SK-N-SH treated with all-trans-retinoic acid at 6 μM for 48 hours (cell line): ENCODE data around the gene SPOCK1.

Source experiments
- ATAC-seq: fragments of 200-7000 bp; cut with Tn5 transposase; 3 replicates; pipeline ENCODE4 v1.9.1; 2020; ENCODE audit warnings: mild to moderate bottlenecking, moderate library complexity
- ARNTL ChIP-seq: fragments of 450-650 bp; formaldehyde crosslinking; IDR thresholded peaks from 2 replicates; pipeline ENCODE4 v1.5.0; 2020; ENCODE audit warnings: low read depth, mild to moderate bottlenecking, moderate library complexity, borderline replicate concordance
- CREB5 ChIP-seq: fragments of 250-450 bp; sonication (Bioruptor Pico); IDR thresholded peaks from 2 replicates; pipeline ENCODE4 v1.5.1; 2020; ENCODE audit warnings: low read depth, mild to moderate bottlenecking, moderate library complexity
- CSDC2 ChIP-seq: fragments of 250-450 bp; sonication (Bioruptor Pico); IDR thresholded peaks from 2 replicates; pipeline ENCODE4 v1.5.0; 2020; ENCODE audit warnings: mild to moderate bottlenecking, moderate library complexity
- CSRNP3 ChIP-seq: fragments of 250-450 bp; sonication (Bioruptor Pico); IDR thresholded peaks from 2 replicates; pipeline ENCODE4 v1.5.1; 2021; ENCODE audit warnings: mild to moderate bottlenecking, moderate library complexity
- ESRRG ChIP-seq: fragments of 250-450 bp; sonication (Bioruptor Pico); IDR thresholded peaks from 2 replicates; pipeline ENCODE4 v1.6.1; 2021; ENCODE audit warnings: mild to moderate bottlenecking
- GLIS3 ChIP-seq: fragments of 250-450 bp; sonication (Bioruptor Pico); IDR thresholded peaks from 2 replicates; pipeline ENCODE4 v1.5.0; 2020; ENCODE audit warnings: mild to moderate bottlenecking, moderate library complexity
- OSR1 ChIP-seq: fragments of 250-450 bp; sonication (Bioruptor Pico); IDR thresholded peaks from 2 replicates; pipeline ENCODE4 v1.8.0; 2022; ENCODE audit warnings: moderate library complexity, mild to moderate bottlenecking, inconsistent platforms
- PATZ1 ChIP-seq: fragments of 250-450 bp; sonication (Bioruptor Pico); IDR thresholded peaks from 2 replicates; pipeline ENCODE4 v1.8.0; 2020; ENCODE audit warnings: mild to moderate bottlenecking, moderate library complexity, borderline replicate concordance
- POU6F1 ChIP-seq: fragments of 250-450 bp; sonication (Bioruptor Pico); IDR thresholded peaks from 2 replicates; pipeline ENCODE4 v1.8.0; 2021; ENCODE audit warnings: low read depth, mild to moderate bottlenecking, moderate library complexity, borderline replicate concordance
- PPARA ChIP-seq: fragments of 250-450 bp; sonication (Bioruptor Pico); IDR thresholded peaks from 2 replicates; pipeline ENCODE4 v1.5.0; 2020; ENCODE audit warnings: mild to moderate bottlenecking, borderline replicate concordance
- RARB ChIP-seq: fragments of 250-450 bp; sonication (Bioruptor Pico); IDR thresholded peaks from 2 replicates; pipeline ENCODE4 v1.8.0; 2021; ENCODE audit warnings: mild to moderate bottlenecking, moderate library complexity
- SNAI2 ChIP-seq: fragments of 250-450 bp; sonication (Bioruptor Pico); IDR thresholded peaks from 2 replicates; pipeline ENCODE4 v1.5.0; 2020; ENCODE audit warnings: mild to moderate bottlenecking, moderate library complexity
- TCF4 ChIP-seq: fragments of 250-450 bp; sonication (Bioruptor Pico); IDR thresholded peaks from 2 replicates; pipeline ENCODE4 v1.8.0; 2021; ENCODE audit warnings: mild to moderate bottlenecking, moderate library complexity, borderline replicate concordance
- TOX ChIP-seq: fragments of 250-450 bp; sonication (Bioruptor Pico); IDR thresholded peaks from 2 replicates; pipeline ENCODE4 v1.8.0; 2021; ENCODE audit warnings: mild to moderate bottlenecking, moderate library complexity, borderline replicate concordance
- TSHZ2 ChIP-seq: fragments of 250-450 bp; sonication (Bioruptor Pico); IDR thresholded peaks from 2 replicates; pipeline ENCODE4 v1.5.0; 2020; ENCODE audit warnings: mild to moderate bottlenecking, moderate library complexity
- ZC3H10 ChIP-seq: fragments of 250-450 bp; sonication (Bioruptor Pico); IDR thresholded peaks from 2 replicates; pipeline ENCODE4 v1.5.1; 2021; ENCODE audit warnings: mild to moderate bottlenecking, moderate library complexity
- ZFP3 ChIP-seq: fragments of 250-450 bp; sonication (Bioruptor Pico); IDR thresholded peaks from 2 replicates; pipeline ENCODE4 v1.5.0; 2020; ENCODE audit warnings: mild to moderate bottlenecking, moderate library complexity
- ZFP30 ChIP-seq: fragments of 450-650 bp; formaldehyde crosslinking; IDR thresholded peaks from 2 replicates; pipeline ENCODE4 v1.5.0; 2022; ENCODE audit warnings: mild to moderate bottlenecking, moderate library complexity
- ZNF565 ChIP-seq: fragments of 450-650 bp; formaldehyde crosslinking; conservative IDR thresholded peaks from 2 replicates; pipeline ENCODE4 v1.5.0; 2020; ENCODE audit warnings: low read depth, mild to moderate bottlenecking, moderate library complexity
- ZNF70 ChIP-seq: fragments of 450-650 bp; formaldehyde crosslinking; IDR thresholded peaks from 2 replicates; pipeline ENCODE4 v1.5.0; 2020; ENCODE audit warnings: mild to moderate bottlenecking, moderate library complexity
- ZNF8 ChIP-seq: fragments of 450-650 bp; formaldehyde crosslinking; IDR thresholded peaks from 2 replicates; pipeline ENCODE4 v1.5.0; 2020; ENCODE audit warnings: mild to moderate bottlenecking, moderate library complexity

The SPOCK1 gene

GRCh38 chr5:137236252-137236651 is 262.9 kb downstream of the SPOCK1 start:
- no peak; the same call in 2 of the 3 replicates for ATAC-seq
- TF ChIP-seq ZNF565 (no peak), POU6F1 (CRISPR knock-in tag) (no peak), PPARA (no peak), ZFP3 (CRISPR knock-in tag) (no peak), TCF4 (no peak), TOX (CRISPR knock-in tag) (no peak), SNAI2 (CRISPR knock-in tag) (no peak), ESRRG (no peak), PATZ1 (CRISPR knock-in tag) (no peak), ZNF70 (CRISPR knock-in tag) (no peak), ZC3H10 (CRISPR knock-in tag) (no peak), RARB (CRISPR knock-in tag) (no peak), CREB5 (CRISPR knock-in tag) (no peak), ZNF8 (CRISPR knock-in tag) (no peak), CSRNP3 (CRISPR knock-in tag) (no peak), OSR1 (CRISPR knock-in tag) (no peak), ARNTL (CRISPR knock-in tag) (no peak), CSDC2 (CRISPR knock-in tag) (no peak)

- TF ChIP-seq ZNF8 (CRISPR knock-in tag) (no peak), ZNF565 (no peak), ZC3H10 (CRISPR knock-in tag) (no peak), ZNF70 (CRISPR knock-in tag) (no peak), SNAI2 (CRISPR knock-in tag) (no peak), POU6F1 (CRISPR knock-in tag) (no peak), PPARA (no peak), CREB5 (CRISPR knock-in tag) (no peak), OSR1 (CRISPR knock-in tag) (no peak), ZFP30 (CRISPR knock-in tag) (no peak), PATZ1 (CRISPR knock-in tag) (no peak), GLIS3 (CRISPR knock-in tag) (no peak), TSHZ2 (CRISPR knock-in tag) (no peak)
- no peak for ATAC-seq
Measured at GRCh38 chr5:137234973-137235943, 263.9 kb downstream of the SPOCK1 start.
